Tibial nerve (tissue), 4 donors: Measurements from ENCODE around the gene MBNL2. TPM values are rescaled to one million over a fixed set of nuclear protein-coding genes. Genes with fewer than 3 reads are reported as not detected.

Experiments used
- DNase-seq, 2 donors: peaks; one replicate each; pipeline ENCODE4 v3.0.0-alpha.2; 2019; ENCODE audit warnings: low spot score in 2 of 2
- H3K27ac ChIP-seq, 4 donors: fragments of 200-600 bp; sonication (generic) in 3 of 4; one replicate each; pipeline ENCODE4 v1.5.1; 2017 to 2019; ENCODE audit warnings: mild to moderate bottlenecking in 1 of 4
- H3K27me3 ChIP-seq, 2 donors: fragments of 200-600 bp; sonication (generic) in 1 of 2; one replicate each; pipeline versions ENCODE4 v1.5.1 to v1.6.0; 2017 to 2019
- H3K36me3 ChIP-seq, 3 donors: fragments of 200-600 bp; sonication (generic); one replicate each; pipeline ENCODE4 v1.5.1; 2018 to 2019
- H3K4me1 ChIP-seq, 4 donors: fragments of 200-600 bp; sonication (generic) in 3 of 4; one replicate each; pipeline ENCODE4 v1.5.1; 2017 to 2019
- H3K4me3 ChIP-seq, 4 donors: fragments of 200-600 bp; sonication (generic) in 3 of 4; one replicate each; pipeline ENCODE4 v1.5.1; 2017 to 2019; ENCODE audit warnings: mild to moderate bottlenecking in 1 of 4, moderate library complexity in 1 of 4
- H3K9me3 ChIP-seq, 4 donors: fragments of 200-600 bp; sonication (generic) in 3 of 4; one replicate each; pipeline ENCODE4 v1.5.1; 2017 to 2019
- CTCF ChIP-seq, 5 experiments: fragments of 200-600 bp in 3 of 5; fragments of 450-650 bp in 2 of 5; sonication (generic) in 3 of 5; IDR thresholded peaks; one replicate each; pipeline ENCODE4 v1.5.1; 2016 to 2019; ENCODE audit warnings: antibody characterized with exemption in 5 of 5, mild to moderate bottlenecking in 3 of 5, moderate library complexity in 2 of 5
- EP300 ChIP-seq, 2 donors: sonication (generic); formaldehyde crosslinking; IDR thresholded peaks; one replicate each; pipeline ENCODE4 v1.6.1; 2017; ENCODE audit warnings: antibody characterized with exemption in 2 of 2, mild to moderate bottlenecking in 1 of 2
- POLR2A ChIP-seq, 2 donors: fragments of 450-650 bp; IDR thresholded peaks; one replicate each; pipeline ENCODE4 v1.6.1; 2017; ENCODE audit warnings: antibody characterized with exemption in 2 of 2, mild to moderate bottlenecking in 2 of 2, moderate library complexity in 2 of 2
- WGBS, 2 donors: methylation state at CpG; one replicate each; pipeline ENCODE4 v1.1.5; 2018; 5-methylcytosine and 5-hydroxymethylcytosine counted together
- total RNA-seq, 4 donors: library from RNA; depleted of rRNA; stranded (reverse); fragments of >200 nt; gene quantifications; one replicate each; pipeline ENCODE4 v1.1.0, GENCODE V29; 2016

MBNL2 gene
- total RNA-seq, 4 donors from 2014 or later: 87.9 to 126 (median 95.5) TPM

DNA sequence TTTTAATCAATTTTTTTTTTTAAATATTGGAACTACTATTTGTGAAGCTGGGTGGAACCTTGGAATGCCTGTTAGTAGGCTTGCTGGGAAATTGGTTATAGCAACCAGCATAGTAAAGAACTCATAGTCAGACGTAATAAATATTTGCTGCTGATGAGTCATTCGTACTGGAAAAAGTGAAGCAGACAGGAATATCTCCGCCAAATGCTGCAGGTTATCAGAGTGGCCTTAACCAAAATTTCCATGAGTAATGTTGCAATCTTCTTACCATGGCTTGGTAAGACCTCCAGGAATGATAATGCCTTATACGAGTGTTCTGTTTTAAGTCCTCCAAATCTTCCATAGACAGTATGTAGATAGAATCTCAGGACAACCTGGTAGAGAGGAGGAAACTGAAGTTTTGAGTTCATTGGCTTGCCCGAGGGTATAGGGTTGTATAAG lies 34.2 kb downstream of the MBNL2 start:
- Histone ChIP-seq H3K4me1 (peaks cover 0 to 89% (median 64%) of the 10 kb centered on the region in 4 donors), H3K27me3 (no peaks in the 10 kb centered on the region), H3K9me3 (no peaks in the 10 kb centered on the region), H3K27ac (peak overlapping the region in 2 of 4 donors; percentile 74 to 83), H3K36me3 (no peaks in the 10 kb centered on the region), H3K4me3 (no peak overlapping the region)
- WGBS, 2 donors: 57 to 58% methylated on average over 5 of the region's 5 CpGs
- no peak for DNase-seq
- TF ChIP-seq CTCF (IDR thresholded peaks at IDR 0.05) (no peak), POLR2A (IDR thresholded peaks at IDR 0.05) (no peak), EP300 (IDR thresholded peaks at IDR 0.05) (peak in 1 of 2 donors; percentile 82)

DNA sequence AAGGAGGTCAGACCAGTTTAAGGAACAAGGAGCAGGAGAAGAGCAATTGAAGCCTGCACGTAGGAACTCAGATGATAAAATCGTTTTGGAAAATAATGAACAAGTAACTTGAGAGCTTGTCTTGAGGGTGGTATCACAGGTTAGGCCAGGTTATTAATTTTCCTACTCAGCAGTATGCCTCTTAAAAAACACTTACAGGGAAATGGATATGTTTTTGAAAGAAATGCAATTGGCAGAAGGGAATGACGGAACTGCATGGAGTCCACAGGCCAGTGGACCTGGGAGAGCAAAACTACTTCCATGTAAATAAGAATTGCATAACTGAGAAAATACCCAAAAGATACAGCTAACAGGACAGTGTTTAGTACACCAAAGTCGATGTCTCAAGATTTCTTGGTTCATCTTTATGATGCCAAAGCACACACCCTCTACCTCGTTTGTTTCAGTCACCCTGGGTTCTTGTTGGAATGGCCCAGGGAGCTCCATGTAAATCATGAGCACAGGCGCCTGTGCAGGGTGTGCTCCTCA lies 35.2 kb downstream of the MBNL2 start:
- Histone ChIP-seq H3K4me1 (peaks cover 0 to 96% (median 71%) of the 10 kb centered on the region in 4 donors), H3K27ac (peak overlapping the region in 2 of 4 donors; percentile 74 to 83), H3K4me3 (no peak overlapping the region), H3K9me3 (no peaks in the 10 kb centered on the region), H3K36me3 (no peaks in the 10 kb centered on the region), H3K27me3 (no peaks in the 10 kb centered on the region)
- TF ChIP-seq CTCF (IDR thresholded peaks at IDR 0.05): no peak
- no peak for TF ChIP-seq POLR2A (IDR thresholded peaks at IDR 0.05)
- TF ChIP-seq EP300 (IDR thresholded peaks at IDR 0.05): no peak
- DNase-seq: no peak
- 85 to 87% methylated on average over 6 of the region's 6 CpGs for WGBS, 2 donors

GRCh38 chr13:97257800-97258799 lies 36.0 kb downstream of the MBNL2 start:
- DNase-seq: peak in 1 of 2 donors; percentile 61
- H3K27ac ChIP-seq: peak overlapping the region in 2 of 4 donors; percentile 74 to 83
- 58 to 60% methylated on average over 13 of the region's 13 CpGs for WGBS, 2 donors
- peaks cover 0 to 99% (median 77%) of the 10 kb centered on the region in 4 donors for H3K4me1 ChIP-seq
- no peaks in the 10 kb centered on the region for H3K27me3 ChIP-seq
- no peak for TF ChIP-seq CTCF (IDR thresholded peaks at IDR 0.05)
- TF ChIP-seq EP300 (IDR thresholded peaks at IDR 0.05): peak; percentile 52 to 80
- TF ChIP-seq POLR2A (IDR thresholded peaks at IDR 0.05): no peak
- no peak overlapping the region for H3K4me3 ChIP-seq
- H3K36me3 ChIP-seq: no peaks in the 10 kb centered on the region
- no peaks in the 10 kb centered on the region for H3K9me3 ChIP-seq

DNA sequence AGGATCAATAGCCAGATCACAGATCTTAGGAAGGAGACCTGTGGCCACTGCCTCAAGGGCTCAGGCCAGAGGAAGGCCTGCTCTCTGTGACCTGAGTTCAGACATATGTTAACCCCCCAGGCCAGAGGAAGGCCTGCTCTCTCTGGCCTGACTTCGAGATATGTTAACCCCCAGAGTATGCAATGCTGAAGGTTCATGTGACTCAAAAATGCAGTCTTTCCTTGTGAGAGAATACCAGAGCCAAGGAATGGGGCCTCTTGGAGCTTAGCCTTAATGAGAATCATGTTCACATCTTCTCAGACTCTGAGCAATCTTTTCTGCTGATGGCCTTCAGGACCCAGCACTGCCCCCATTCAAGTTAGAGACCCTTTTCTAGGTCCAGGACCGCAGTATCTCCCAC lies 36.7 kb downstream of the MBNL2 start:
- Histone ChIP-seq H3K4me1 (peaks cover 0 to 94% (median 74%) of the 10 kb centered on the region in 4 donors), H3K36me3 (no peaks in the 10 kb centered on the region), H3K4me3 (no peak overlapping the region), H3K27me3 (no peaks in the 10 kb centered on the region), H3K27ac (peak overlapping the region in 2 of 4 donors; percentile 74 to 83), H3K9me3 (no peaks in the 10 kb centered on the region)
- TF ChIP-seq CTCF (IDR thresholded peaks at IDR 0.05) (no peak), EP300 (IDR thresholded peaks at IDR 0.05) (no peak), POLR2A (IDR thresholded peaks at IDR 0.05) (no peak)
- no peak for DNase-seq
- WGBS, 2 donors: 64 to 68% methylated on average over 2 of the region's 2 CpGs

DNA sequence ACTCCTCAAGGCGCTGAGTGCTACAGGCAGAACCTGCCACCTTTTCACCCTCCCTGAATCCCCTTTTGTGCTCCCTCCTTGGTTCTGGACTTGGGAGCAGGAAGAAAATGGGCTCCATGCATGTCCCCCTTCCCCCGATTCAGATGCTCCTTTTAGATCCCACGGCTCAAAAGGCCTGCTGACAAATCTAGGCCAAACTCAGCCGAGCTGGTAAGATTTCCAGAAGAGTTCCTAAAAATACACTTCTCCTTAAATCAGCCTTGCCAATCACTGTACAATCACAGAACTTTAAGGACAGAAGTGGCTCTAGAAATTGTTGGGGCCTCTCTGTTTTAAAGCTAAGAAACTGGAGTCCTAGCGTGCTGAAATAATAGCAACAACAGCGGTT lies 37.3 kb downstream of the MBNL2 start:
- WGBS, 2 donors: 80 to 81% methylated on average over 6 of the region's 6 CpGs
- DNase-seq: no peak

More for the DNA sequence above, 37.3 kb downstream of the MBNL2 start:
- TF ChIP-seq CTCF (IDR thresholded peaks at IDR 0.05): no peak
- TF ChIP-seq EP300 (IDR thresholded peaks at IDR 0.05): no peak
- TF ChIP-seq POLR2A (IDR thresholded peaks at IDR 0.05): no peak
- H3K36me3 ChIP-seq: no peaks in the 10 kb centered on the region
- H3K27me3 ChIP-seq: no peaks in the 10 kb centered on the region
- peaks cover 0 to 92% (median 70%) of the 10 kb centered on the region in 4 donors for H3K4me1 ChIP-seq
- H3K27ac ChIP-seq: peak overlapping the region in 3 of 4 donors; percentile 9 to 83 (median 74)
- H3K9me3 ChIP-seq: no peaks in the 10 kb centered on the region
- no peak overlapping the region for H3K4me3 ChIP-seq
